ENCODE results near the gene MON1A.

MON1A gene

DNA sequence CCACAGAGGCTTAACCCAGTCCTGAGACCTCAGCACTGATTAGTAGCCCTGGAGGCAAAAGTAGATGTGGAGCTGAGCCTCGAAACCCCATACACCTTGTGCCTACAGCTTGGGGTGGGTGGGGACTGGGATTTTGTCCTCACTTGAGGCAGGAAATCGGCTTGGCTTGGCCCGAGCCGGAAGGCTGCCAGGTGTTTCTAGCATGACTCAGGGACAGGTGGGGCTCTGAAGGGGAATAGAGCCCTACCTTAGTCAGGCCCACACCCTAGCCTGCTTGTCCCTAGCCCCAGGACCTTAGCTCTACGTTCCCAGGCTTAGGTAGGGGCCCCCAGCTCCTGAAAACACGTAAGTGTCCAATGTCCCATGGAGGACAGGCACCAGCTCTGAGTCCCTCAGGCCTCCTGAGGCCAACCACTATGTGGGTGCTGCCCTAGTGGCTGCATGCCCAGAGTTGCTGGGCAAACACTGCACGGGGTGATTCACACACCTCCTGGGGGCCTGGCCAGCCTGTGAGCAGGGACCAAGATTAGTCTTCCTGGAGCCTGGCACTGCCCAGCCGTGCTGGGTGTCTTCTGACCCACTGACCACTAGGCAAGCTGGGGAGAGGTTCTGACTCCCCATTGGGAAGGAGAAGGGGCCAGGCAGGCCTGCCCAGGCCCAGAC lies 29.0 kb downstream of the MON1A start:
- TF ChIP-seq, protein P1, sequence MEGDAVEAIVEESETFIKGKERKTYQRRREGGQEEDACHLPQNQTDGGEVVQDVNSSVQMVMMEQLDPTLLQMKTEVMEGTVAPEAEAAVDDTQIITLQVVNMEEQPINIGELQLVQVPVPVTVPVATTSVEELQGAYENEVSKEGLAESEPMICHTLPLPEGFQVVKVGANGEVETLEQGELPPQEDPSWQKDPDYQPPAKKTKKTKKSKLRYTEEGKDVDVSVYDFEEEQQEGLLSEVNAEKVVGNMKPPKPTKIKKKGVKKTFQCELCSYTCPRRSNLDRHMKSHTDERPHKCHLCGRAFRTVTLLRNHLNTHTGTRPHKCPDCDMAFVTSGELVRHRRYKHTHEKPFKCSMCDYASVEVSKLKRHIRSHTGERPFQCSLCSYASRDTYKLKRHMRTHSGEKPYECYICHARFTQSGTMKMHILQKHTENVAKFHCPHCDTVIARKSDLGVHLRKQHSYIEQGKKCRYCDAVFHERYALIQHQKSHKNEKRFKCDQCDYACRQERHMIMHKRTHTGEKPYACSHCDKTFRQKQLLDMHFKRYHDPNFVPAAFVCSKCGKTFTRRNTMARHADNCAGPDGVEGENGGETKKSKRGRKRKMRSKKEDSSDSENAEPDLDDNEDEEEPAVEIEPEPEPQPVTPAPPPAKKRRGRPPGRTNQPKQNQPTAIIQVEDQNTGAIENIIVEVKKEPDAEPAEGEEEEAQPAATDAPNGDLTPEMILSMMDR (IDR thresholded peaks at IDR 0.05; ENCODE audit: insufficient read depth, low read depth, low read length, missing control alignments), result no peak
- DNase-seq (ENCODE audit: low read depth), result no peak

DNA sequence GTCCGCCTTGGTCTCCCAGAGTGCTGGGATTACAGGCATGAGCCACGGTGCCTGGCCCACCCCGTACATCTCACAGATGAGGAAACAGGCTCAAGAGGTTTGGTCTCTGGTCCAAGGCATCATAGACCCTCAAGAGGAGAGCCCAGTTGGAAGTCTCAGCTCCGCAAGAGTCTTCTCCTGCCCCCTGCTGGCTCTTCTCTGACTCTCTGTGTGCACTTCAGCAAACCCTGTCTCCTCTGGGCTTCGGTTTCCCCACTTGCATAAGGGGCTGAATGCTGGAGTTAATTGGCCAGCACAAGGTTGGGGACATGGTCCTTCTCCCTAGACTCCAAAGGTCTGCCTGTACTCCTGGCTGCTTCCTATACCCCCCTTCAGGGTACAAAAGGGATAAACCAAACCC lies 29.8 kb downstream of the MON1A start:
- H3K4me3 ChIP-seq (ENCODE audit: low read depth, low read length), result no peak overlapping the region
- TF ChIP-seq, protein P1 (IDR thresholded peaks at IDR 0.05; ENCODE audit: insufficient read depth, low read depth, low read length, missing control alignments), result peak; percentile 30
- DNase-seq (ENCODE audit: low read depth), result peak; percentile 39

More for the DNA sequence above, 29.0 kb downstream of the MON1A start:
- no peak overlapping the region for H3K4me3 ChIP-seq (ENCODE audit: low read depth, low read length)

DNA sequence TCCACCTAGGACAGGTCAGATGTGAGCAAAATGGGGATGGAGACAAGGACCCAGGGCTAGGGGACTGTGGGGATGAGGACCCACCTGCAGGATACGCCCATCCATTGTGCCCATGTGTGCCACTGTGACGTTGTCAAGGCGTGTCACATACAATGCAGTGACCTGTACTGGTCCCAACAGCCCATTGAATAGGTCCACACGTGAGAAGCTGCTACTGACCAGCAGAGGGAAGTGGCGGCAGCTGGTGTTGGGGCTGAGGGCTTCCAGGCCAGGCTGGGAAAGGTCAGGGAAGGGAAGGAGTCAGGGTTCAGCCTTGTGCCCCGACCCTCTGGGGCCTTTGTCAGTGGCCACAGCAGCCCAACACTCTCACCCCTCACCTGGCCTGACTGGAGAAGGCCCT lies 30.6 kb downstream of the MON1A start:
- no peak overlapping the region for H3K4me3 ChIP-seq (ENCODE audit: low read depth, low read length)
- no peak for DNase-seq (ENCODE audit: low read depth)
- TF ChIP-seq, protein P1 (IDR thresholded peaks at IDR 0.05; ENCODE audit: insufficient read depth, low read depth, low read length, missing control alignments), result no peak

DNA sequence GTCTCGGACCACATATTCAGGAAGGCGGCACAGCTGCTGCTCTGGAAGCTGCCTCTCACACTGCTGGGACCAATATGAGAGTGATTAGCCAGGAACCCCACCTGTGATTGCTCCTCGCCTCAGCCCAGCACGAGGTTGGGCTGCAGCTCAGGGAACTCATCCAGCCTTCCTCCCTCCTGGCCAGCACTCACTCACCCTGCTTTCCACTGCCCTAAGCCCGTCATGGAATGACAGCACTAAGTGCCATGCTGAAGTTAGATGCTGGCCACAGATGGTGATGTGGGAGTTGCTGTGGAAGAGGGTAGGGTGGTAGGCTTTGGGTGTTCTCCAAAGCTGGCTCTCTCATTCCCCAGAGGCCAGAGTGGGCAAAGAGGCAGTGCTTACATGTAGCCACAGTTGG lies 33.3 kb downstream of the MON1A start:
- no peak for DNase-seq (ENCODE audit: low read depth)
- H3K4me3 ChIP-seq (ENCODE audit: low read depth, low read length), result no peak overlapping the region
- TF ChIP-seq, protein P1 (IDR thresholded peaks at IDR 0.05; ENCODE audit: insufficient read depth, low read depth, low read length, missing control alignments), result no peak

DNA sequence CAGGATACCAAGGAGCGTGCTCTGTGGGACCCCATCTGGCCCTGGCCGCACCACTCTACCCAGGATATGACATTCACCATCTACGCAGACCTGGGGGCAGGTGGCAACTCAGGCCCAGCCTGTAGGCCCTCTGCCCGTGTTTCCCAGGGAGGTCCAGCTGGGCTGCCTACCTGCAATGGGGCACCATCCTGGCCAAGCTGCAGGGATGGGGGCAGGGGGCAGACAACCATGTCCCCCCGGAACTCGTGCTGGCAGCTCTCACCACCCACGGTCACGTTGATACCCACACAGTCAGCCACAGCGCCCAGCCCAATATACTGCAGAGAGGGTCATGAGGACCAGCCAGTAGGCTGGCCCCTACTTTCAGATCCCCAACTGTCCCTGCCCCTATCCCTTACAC lies 33.8 kb downstream of the MON1A start:
- no peak for DNase-seq (ENCODE audit: low read depth)
- H3K4me3 ChIP-seq (ENCODE audit: low read depth, low read length), result no peak overlapping the region
- TF ChIP-seq, protein P1 (IDR thresholded peaks at IDR 0.05; ENCODE audit: insufficient read depth, low read depth, low read length, missing control alignments), result no peak

DNA sequence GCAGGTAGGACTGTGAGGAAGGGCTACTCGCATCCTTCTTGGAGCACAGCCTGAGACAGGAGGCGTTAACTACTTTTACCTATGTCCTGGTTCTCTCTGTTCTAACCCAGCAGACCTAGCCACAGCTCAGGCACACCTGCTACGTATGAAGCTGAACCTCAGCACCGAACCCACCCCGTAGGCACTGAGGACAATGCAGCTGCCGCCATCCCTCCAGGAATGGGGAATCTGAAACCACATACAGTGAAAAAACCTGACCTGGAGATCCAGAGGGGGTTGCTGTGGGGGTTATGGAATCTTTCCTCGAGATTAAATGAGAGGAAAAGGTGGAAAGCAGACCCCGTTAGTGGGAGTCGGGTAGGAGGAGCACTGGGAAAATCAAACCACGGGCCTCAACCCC lies 40.3 kb downstream of the MON1A start:
- DNase-seq (ENCODE audit: low read depth), result no peak
- H3K4me3 ChIP-seq (ENCODE audit: low read depth, low read length), result no peak overlapping the region
- TF ChIP-seq, protein P1 (IDR thresholded peaks at IDR 0.05; ENCODE audit: insufficient read depth, low read depth, low read length, missing control alignments), result no peak

DNA sequence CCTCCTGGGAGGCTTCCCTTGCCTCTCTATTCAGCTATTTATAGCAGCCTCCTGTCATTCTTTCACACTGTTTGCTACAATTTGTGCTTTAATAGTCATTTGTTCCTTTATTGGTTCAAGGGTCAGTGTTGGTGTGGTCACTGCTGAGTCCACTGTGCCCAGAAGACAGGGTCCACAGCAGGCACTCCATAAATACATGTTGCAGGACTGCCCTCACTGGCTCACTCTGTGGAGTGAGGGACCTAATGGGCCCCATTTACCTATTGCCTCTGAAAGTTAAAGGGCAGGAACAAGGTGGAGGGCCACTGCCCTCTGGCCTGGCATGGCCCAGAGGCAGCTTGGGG lies 42.7 kb downstream of the MON1A start:
- DNase-seq (ENCODE audit: low read depth), result no peak
- H3K4me3 ChIP-seq (ENCODE audit: low read depth, low read length), result no peak overlapping the region
- TF ChIP-seq, protein P1 (IDR thresholded peaks at IDR 0.05; ENCODE audit: insufficient read depth, low read depth, low read length, missing control alignments), result no peak
